HG03025 (cell line): Measurements from ENCODE around the gene CLEC4M.
"Not testable (repeated sequence)": the region's sequence is repeated elsewhere in the genome, so short reads cannot be mapped to it uniquely, and the experiment has no call there.

ENCODE experiments used
- ATAC-seq: cut with Tn5 transposase; IDR thresholded peaks from one replicate; pipeline ENCODE4 v1.9.1; 2021; ENCODE audit warnings: mild to moderate bottlenecking, moderate library complexity; ENCODE audit not compliant: unreplicated experiment, low FRiP score

CLEC4M gene

GRCh38 chr19:7769171-7769570, 6.1 kb downstream of the CLEC4M start:
- ATAC-seq, result no peak

- ATAC-seq, result no peak
These were observed 8.0 kb downstream of the CLEC4M start for GRCh38 chr19:7771072-7771471.

- no peak for ATAC-seq
These were observed 9.8 kb downstream of the CLEC4M start for GRCh38 chr19:7772752-7773291.

GRCh38 chr19:7773841-7774240, 10.8 kb downstream of the CLEC4M start:
- no peak for ATAC-seq

- no peak for ATAC-seq
These were observed 12.7 kb downstream of the CLEC4M start for GRCh38 chr19:7775761-7776160.

- ATAC-seq, result no peak
These were observed 15.0 kb downstream of the CLEC4M start for GRCh38 chr19:7778081-7778480.

GRCh38 chr19:7779631-7780486, 16.8 kb downstream of the CLEC4M start:
- no peak for ATAC-seq

- ATAC-seq, result no peak
These were observed 18.1 kb downstream of the CLEC4M start for GRCh38 chr19:7781157-7781556.

- ATAC-seq, result no peak
These were observed 21.0 kb downstream of the CLEC4M start for GRCh38 chr19:7783991-7784423.

GRCh38 chr19:7784856-7785255, 21.8 kb downstream of the CLEC4M start:
- ATAC-seq, result no peak

- no peak for ATAC-seq
These were observed 24.1 kb downstream of the CLEC4M start for GRCh38 chr19:7787141-7787540.

GRCh38 chr19:7787602-7788177, 24.6 kb downstream of the CLEC4M start:
- ATAC-seq, result no peak

- no peak for ATAC-seq
These were observed 25.3 kb downstream of the CLEC4M start for GRCh38 chr19:7788178-7788932.

GRCh38 chr19:7788933-7789323, 25.9 kb downstream of the CLEC4M start:
- no peak for ATAC-seq

GRCh38 chr19:7789447-7789846, 26.4 kb downstream of the CLEC4M start:
- no peak for ATAC-seq

GRCh38 chr19:7790416-7790815, 27.4 kb downstream of the CLEC4M start:
- ATAC-seq, result no peak

GRCh38 chr19:7792281-7792680, 29.2 kb downstream of the CLEC4M start:
- no peak for ATAC-seq

GRCh38 chr19:7792701-7793100, 29.7 kb downstream of the CLEC4M start:
- ATAC-seq, result not testable (repeated sequence)

- ATAC-seq, result no peak
These were observed 30.4 kb downstream of the CLEC4M start for GRCh38 chr19:7793493-7793892.

GRCh38 chr19:7795555-7796161, 32.6 kb downstream of the CLEC4M start:
- ATAC-seq, result no peak
